SK-N-DZ (cell line): ENCODE results near the gene KRT4.
"Not testable (repeated sequence)": the region's sequence is repeated elsewhere in the genome, so short reads cannot be mapped to it uniquely, and the experiment has no call there.

Source experiments
- DNase-seq: peaks from one replicate; pipeline ENCODE4 v3.0.0-alpha.2; 2015; ENCODE audit warnings: low spot score

The KRT4 gene

GRCh38 chr12:52807544-52808470 lies 6.1 kb downstream of the KRT4 start:
- no peak for DNase-seq

- no peak for DNase-seq
Measured at GRCh38 chr12:52806821-52807543, 6.9 kb downstream of the KRT4 start.

GRCh38 chr12:52806169-52806811 lies 7.6 kb downstream of the KRT4 start:
- DNase-seq = no peak

- no peak for DNase-seq
Measured at GRCh38 chr12:52805739-52806138, 8.2 kb downstream of the KRT4 start.

- DNase-seq = no peak
Measured at GRCh38 chr12:52805000-52805399, 8.9 kb downstream of the KRT4 start.

GRCh38 chr12:52802442-52802841 lies 11.5 kb downstream of the KRT4 start:
- DNase-seq = no peak

GRCh38 chr12:52801773-52802172 lies 12.1 kb downstream of the KRT4 start:
- no peak for DNase-seq

- no peak for DNase-seq
Measured at GRCh38 chr12:52800259-52800917, 13.5 kb downstream of the KRT4 start.

GRCh38 chr12:52799505-52800211 lies 14.3 kb downstream of the KRT4 start:
- no peak for DNase-seq

- no peak for DNase-seq
Measured at GRCh38 chr12:52798671-52799504, 15.0 kb downstream of the KRT4 start.

GRCh38 chr12:52798003-52798670 lies 15.8 kb downstream of the KRT4 start:
- DNase-seq = no peak

- no peak for DNase-seq
Measured at GRCh38 chr12:52797529-52797894, 16.4 kb downstream of the KRT4 start.

- DNase-seq = no peak
Measured at GRCh38 chr12:52796839-52797528, 16.9 kb downstream of the KRT4 start.

- DNase-seq = no peak
Measured at GRCh38 chr12:52796429-52796794, 17.5 kb downstream of the KRT4 start.

GRCh38 chr12:52795694-52796428 lies 18.1 kb downstream of the KRT4 start, which contains the start of gene KRT3:
TSS of gene KRT3 (minus strand) at chr12:52796117. CDS start at chr12:52796042, 75 bp downstream.
- no peak for DNase-seq

GRCh38 chr12:52795332-52795674 lies 18.6 kb downstream of the KRT4 start:
- DNase-seq = not testable (repeated sequence)

- DNase-seq = no peak
Measured at GRCh38 chr12:52794479-52795331, 19.2 kb downstream of the KRT4 start.
